GM23338 (cell line): ENCODE results near the gene TARP.

ENCODE experiments used
- CTCF ChIP-seq, 2 experiments: fragments of 200-600 bp in 1 of 2; sonication (generic) in 1 of 2; conservative IDR thresholded peaks; 2 replicates each; pipeline versions ENCODE4 v1.5.1 to v1.6.1; 2016 to 2017; ENCODE audit warnings: antibody characterized with exemption in 2 of 2, low read depth in 2 of 2, mild to moderate bottlenecking in 2 of 2, moderate library complexity in 1 of 2
- POLR2AphosphoS5 ChIP-seq: IDR thresholded peaks from 2 replicates; pipeline ENCODE4 v1.6.1; 2016; ENCODE audit warnings: antibody characterized with exemption, low read depth

DNA sequence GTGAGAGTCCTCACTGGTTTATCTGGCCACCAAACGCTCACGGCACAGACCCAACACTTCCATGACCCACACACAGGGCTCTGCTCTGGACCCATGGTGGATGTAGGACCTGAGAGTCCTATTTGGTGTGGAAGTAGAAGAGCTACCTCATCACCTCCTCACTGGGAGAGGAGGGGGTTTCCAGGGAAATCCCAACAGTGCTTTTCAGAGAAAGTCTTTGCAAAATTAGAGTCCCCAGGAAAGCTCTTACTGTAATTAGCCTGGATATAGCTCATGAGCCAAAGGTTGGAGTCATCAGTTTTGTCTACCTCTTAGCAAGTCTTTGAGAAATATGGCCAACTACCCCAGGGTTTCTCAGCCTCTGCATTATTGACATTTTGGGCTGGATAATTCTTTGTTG lies 34.7 kb upstream of the TARP start:
- no peak for TF ChIP-seq CTCF (conservative IDR thresholded peaks at IDR 0.05; ENCODE audit: low read depth in 2 of 2)
- no peak for TF ChIP-seq POLR2AphosphoS5
